Panc1 (cell line): ENCODE data around the gene CDH13. TPM values are rescaled to one million over a fixed set of nuclear protein-coding genes. Genes with fewer than 3 reads are reported as not detected.

ENCODE experiments used
- ATAC-seq: fragments of 200-7000 bp; cut with Tn5 transposase; 2 replicates; pipeline ENCODE4 v1.9.1; 2020; ENCODE audit warnings: mild to moderate bottlenecking, moderate library complexity
- BruUV-seq: library from RNA; stranded (reverse); fragments of 400-500 nt; replicated peaks from 2 replicates; lab custom pipeline; 2021; lab: Mats Ljungman, UMichigan
- CTCF ChIA-PET: fragments of 300-600 bp; sonication (Branson Sonifier 250); formaldehyde crosslinking; loops from one replicate; lab custom pipeline; 2022; ENCODE audit warnings: antibody characterized with exemption; lab: Charles Lee
- POLR2A ChIA-PET: fragments of 300-600 bp; sonication (Branson Sonifier 250); formaldehyde crosslinking; loops from one replicate; lab custom pipeline; 2022; ENCODE audit warnings: antibody characterized with exemption; lab: Charles Lee
- DNase-seq: peaks from one replicate; pipeline ENCODE4 v3.0.0-alpha.2; 2010; ENCODE audit warnings: low read depth, low spot score
- H3K27ac ChIP-seq: 2 replicates; pipeline ENCODE4 v1.5.1; 2011; ENCODE audit warnings: mild to moderate bottlenecking, low read length, inconsistent platforms
- H3K27me3 ChIP-seq: fragments of 200-500 bp; sonication (Bioruptor generic); 2 replicates; pipeline ENCODE4 v1.6.0; 2014; ENCODE audit warnings: low read length, inconsistent platforms; ENCODE audit not compliant: control insufficient read depth, insufficient read depth
- H3K36me3 ChIP-seq: fragments of 200-500 bp; sonication (Bioruptor generic); 2 replicates; pipeline ENCODE4 v1.5.1; 2014; ENCODE audit warnings: inconsistent platforms, mild to moderate bottlenecking, low read length, moderate library complexity; ENCODE audit not compliant: control insufficient read depth, insufficient read depth
- H3K4me1 ChIP-seq: 2 replicates; pipeline ENCODE4 v1.5.1; 2011; ENCODE audit warnings: inconsistent platforms, mild to moderate bottlenecking, low read length, moderate library complexity; ENCODE audit not compliant: control insufficient read depth, insufficient read depth
- H3K4me3 ChIP-seq, 2 experiments: 2 replicates each; pipeline ENCODE4 v1.5.1; 2011 to 2012; ENCODE audit warnings: low read depth in 2 of 2, low read length in 2 of 2, mild to moderate bottlenecking in 2 of 2, inconsistent platforms in 1 of 2, moderate library complexity in 1 of 2
- H3K9me3 ChIP-seq: fragments of 200-500 bp; sonication (Bioruptor generic); 2 replicates; pipeline ENCODE4 v1.5.1; 2014; ENCODE audit warnings: low read depth, mild to moderate bottlenecking, inconsistent platforms, low read length, moderate library complexity; ENCODE audit not compliant: control insufficient read depth, insufficient read depth
- POLR2AphosphoS5 ChIP-seq: IDR thresholded peaks from 2 replicates; pipeline ENCODE4 v1.6.1; 2012; ENCODE audit warnings: mild to moderate bottlenecking, low read depth, low read length, moderate library complexity
- SIN3A ChIP-seq: IDR thresholded peaks from 2 replicates; pipeline ENCODE4 v1.6.1; 2012; ENCODE audit warnings: low read depth, mild to moderate bottlenecking, low read length, moderate library complexity, borderline replicate concordance; ENCODE audit not compliant: insufficient read depth
- TCF7L2 ChIP-seq: IDR thresholded peaks from 2 replicates; pipeline ENCODE4 v1.6.1; 2011; ENCODE audit warnings: mild to moderate bottlenecking, low read depth, low read length, inconsistent platforms
- in situ Hi-C: cut with HindIII; loops from 2 replicates; pipeline ENCODE4 v1.10.0; 2016; ENCODE audit warnings: low sequenced_read_pairs, low pct_unique_long_range_greater_than_20kb
- intact Hi-C: fragments of 100-400 bp; cut with micrococcal nuclease; formaldehyde crosslinking; loops from one replicate; pipeline ENCODE4 v1.10.0; 2022; ENCODE audit not compliant: unreplicated experiment
- total RNA-seq: library from RNA; stranded (reverse); gene quantifications from one replicate; pipeline ENCODE4 v1.2.1, GENCODE V29; 2021; ENCODE audit not compliant: unreplicated experiment
- TF ChIP-seq, protein P1 (sequence below), 2 experiments: IDR thresholded peaks; 2 replicates each; pipeline ENCODE4 v1.6.1; 2011 to 2012; ENCODE audit warnings: low read depth in 2 of 2, control low read depth in 1 of 2, low read length in 1 of 2, mild to moderate bottlenecking in 1 of 2, moderate library complexity in 1 of 2; ENCODE audit not compliant: insufficient read depth in 1 of 2
- TF ChIP-seq, protein P2 (sequence below): fragments of 450-650 bp; IDR thresholded peaks from 2 replicates; pipeline ENCODE4 v1.5.1; 2017; ENCODE audit warnings: mild to moderate bottlenecking

Gene CDH13
- total RNA-seq, 1 experiment from 2014 or later: not detected

DNA sequence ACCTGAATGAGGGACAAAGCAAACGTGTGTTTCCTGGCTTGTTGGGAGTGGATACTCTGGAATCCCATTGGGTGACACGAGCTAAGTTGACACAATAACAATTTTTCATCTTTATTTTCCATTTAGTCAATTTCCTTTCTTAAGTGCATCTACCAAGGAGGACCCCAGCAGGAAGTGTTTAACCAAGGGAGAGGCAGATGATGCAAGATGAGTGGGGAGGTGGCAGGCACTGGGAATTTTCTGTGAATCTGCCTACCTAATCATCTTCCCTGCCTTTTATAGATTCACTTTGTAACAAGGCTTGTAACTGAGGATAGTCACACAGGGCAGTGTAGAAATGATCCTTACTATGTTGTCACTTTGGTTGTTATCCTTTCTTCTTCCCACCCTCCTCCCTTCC lies 863.3 kb downstream of the CDH13 start:
- intact Hi-C loops: no loop called here
- Histone ChIP-seq H3K4me3 (no peak overlapping the region), H3K27me3 (no peaks in the 10 kb centered on the region), H3K27ac (no peak overlapping the region), H3K36me3 (no peaks in the 10 kb centered on the region), H3K4me1 (no peaks in the 10 kb centered on the region), H3K9me3 (no peaks in the 10 kb centered on the region)
- ChIA-PET POLR2A (no interaction called here), CTCF (no interaction called here)
- TF ChIP-seq TCF7L2 (no peak), POLR2AphosphoS5 (no peak), SIN3A (no peak)
- TF ChIP-seq, protein P1, sequence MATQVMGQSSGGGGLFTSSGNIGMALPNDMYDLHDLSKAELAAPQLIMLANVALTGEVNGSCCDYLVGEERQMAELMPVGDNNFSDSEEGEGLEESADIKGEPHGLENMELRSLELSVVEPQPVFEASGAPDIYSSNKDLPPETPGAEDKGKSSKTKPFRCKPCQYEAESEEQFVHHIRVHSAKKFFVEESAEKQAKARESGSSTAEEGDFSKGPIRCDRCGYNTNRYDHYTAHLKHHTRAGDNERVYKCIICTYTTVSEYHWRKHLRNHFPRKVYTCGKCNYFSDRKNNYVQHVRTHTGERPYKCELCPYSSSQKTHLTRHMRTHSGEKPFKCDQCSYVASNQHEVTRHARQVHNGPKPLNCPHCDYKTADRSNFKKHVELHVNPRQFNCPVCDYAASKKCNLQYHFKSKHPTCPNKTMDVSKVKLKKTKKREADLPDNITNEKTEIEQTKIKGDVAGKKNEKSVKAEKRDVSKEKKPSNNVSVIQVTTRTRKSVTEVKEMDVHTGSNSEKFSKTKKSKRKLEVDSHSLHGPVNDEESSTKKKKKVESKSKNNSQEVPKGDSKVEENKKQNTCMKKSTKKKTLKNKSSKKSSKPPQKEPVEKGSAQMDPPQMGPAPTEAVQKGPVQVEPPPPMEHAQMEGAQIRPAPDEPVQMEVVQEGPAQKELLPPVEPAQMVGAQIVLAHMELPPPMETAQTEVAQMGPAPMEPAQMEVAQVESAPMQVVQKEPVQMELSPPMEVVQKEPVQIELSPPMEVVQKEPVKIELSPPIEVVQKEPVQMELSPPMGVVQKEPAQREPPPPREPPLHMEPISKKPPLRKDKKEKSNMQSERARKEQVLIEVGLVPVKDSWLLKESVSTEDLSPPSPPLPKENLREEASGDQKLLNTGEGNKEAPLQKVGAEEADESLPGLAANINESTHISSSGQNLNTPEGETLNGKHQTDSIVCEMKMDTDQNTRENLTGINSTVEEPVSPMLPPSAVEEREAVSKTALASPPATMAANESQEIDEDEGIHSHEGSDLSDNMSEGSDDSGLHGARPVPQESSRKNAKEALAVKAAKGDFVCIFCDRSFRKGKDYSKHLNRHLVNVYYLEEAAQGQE (IDR thresholded peaks at IDR 0.05; ENCODE audit: insufficient read depth in 1 of 2, low read depth in 2 of 2, low read length in 1 of 2): no peak
- TF ChIP-seq, protein P2, sequence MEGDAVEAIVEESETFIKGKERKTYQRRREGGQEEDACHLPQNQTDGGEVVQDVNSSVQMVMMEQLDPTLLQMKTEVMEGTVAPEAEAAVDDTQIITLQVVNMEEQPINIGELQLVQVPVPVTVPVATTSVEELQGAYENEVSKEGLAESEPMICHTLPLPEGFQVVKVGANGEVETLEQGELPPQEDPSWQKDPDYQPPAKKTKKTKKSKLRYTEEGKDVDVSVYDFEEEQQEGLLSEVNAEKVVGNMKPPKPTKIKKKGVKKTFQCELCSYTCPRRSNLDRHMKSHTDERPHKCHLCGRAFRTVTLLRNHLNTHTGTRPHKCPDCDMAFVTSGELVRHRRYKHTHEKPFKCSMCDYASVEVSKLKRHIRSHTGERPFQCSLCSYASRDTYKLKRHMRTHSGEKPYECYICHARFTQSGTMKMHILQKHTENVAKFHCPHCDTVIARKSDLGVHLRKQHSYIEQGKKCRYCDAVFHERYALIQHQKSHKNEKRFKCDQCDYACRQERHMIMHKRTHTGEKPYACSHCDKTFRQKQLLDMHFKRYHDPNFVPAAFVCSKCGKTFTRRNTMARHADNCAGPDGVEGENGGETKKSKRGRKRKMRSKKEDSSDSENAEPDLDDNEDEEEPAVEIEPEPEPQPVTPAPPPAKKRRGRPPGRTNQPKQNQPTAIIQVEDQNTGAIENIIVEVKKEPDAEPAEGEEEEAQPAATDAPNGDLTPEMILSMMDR: no peak
- DNase-seq (no peak), ATAC-seq (no peak)
- in situ Hi-C loops: no loop called here
- no TSS peak for BruUV-seq

DNA sequence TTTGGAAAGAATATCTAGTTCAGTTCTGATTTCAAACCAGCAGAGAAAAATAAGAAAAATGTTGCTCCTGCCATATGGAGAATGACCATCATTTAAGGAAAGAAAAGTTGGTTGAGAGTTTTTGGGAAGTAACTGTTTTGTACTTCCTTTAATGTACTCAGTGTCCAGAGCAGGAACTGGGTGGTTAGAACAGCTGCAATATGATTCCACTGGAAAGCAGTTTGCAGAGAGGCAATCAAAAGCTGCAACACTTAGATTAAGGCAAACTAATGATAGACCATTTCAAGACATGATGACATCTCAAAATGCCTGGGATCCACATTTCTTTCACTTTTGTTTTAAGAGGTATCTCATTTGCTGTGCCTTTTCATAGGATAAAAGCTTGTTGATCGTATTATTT lies 867.7 kb downstream of the CDH13 start:
- no peak overlapping the region for H3K27ac ChIP-seq
- H3K27me3 ChIP-seq: no peaks in the 10 kb centered on the region
- ChIA-PET POLR2A (no interaction called here), CTCF (no interaction called here)
- BruUV-seq: no TSS peak
- ATAC-seq (no peak), DNase-seq (no peak)
- in situ Hi-C loops (no loop called here), intact Hi-C loops (no loop called here)
- no peak overlapping the region for H3K4me3 ChIP-seq
- TF ChIP-seq TCF7L2 (no peak), SIN3A (no peak)
- TF ChIP-seq, protein P1 (IDR thresholded peaks at IDR 0.05; ENCODE audit: insufficient read depth in 1 of 2, low read depth in 2 of 2, low read length in 1 of 2): no peak
- no peaks in the 10 kb centered on the region for H3K4me1 ChIP-seq
- no peaks in the 10 kb centered on the region for H3K36me3 ChIP-seq
- H3K9me3 ChIP-seq: no peaks in the 10 kb centered on the region
